ENCODE measurements around the gene KRT85.

DNA sequence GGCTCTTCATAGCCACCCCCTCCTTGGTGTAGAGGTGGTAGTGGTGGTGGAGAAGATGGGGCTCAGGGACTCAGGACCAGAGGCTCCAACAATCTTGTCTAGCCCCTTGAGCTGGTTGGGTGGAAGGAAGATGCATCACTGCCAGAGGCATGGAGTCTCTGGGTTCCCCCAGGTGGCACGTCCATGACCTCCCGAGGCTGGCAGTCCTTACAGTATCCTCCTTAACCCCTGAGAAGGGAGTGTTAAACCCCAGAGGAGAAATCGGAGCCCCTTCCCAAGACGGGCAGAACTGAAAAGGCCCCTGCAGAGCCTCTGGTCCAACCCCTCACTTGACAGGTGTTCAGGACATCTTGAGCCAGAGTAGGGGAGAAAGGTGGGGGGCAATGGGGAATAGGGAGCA is 55.2 kb downstream of the KRT85 start:
- TF ChIP-seq CHD2 (IDR thresholded peaks at IDR 0.05; ENCODE audit: low read depth, low read length) (no peak), XRCC5 (optimal IDR thresholded peaks at IDR 0.05; ENCODE audit: low read length) (no peak), ZNF790 (CRISPR knock-in tag; IDR thresholded peaks at IDR 0.05; ENCODE audit: borderline replicate concordance) (no peak), POLR2A (IDR thresholded peaks at IDR 0.05; ENCODE audit: insufficient read depth in 1 of 2, low read depth in 2 of 2, low read length in 2 of 2) (no peak), MAFF (IDR thresholded peaks at IDR 0.05; ENCODE audit: low read depth, low read length) (no peak), ISL2 (CRISPR knock-in tag; IDR thresholded peaks at IDR 0.05) (no peak), ARNTL (CRISPR knock-in tag; IDR thresholded peaks at IDR 0.05) (no peak), TCF7 (IDR thresholded peaks at IDR 0.05; ENCODE audit: low read depth) (no peak), ZNF703 (CRISPR knock-in tag; IDR thresholded peaks at IDR 0.05; ENCODE audit: borderline replicate concordance) (no peak), MXI1 (IDR thresholded peaks at IDR 0.05; ENCODE audit: borderline replicate concordance, low read depth, low read length) (no peak), USF2 (IDR thresholded peaks at IDR 0.05; ENCODE audit: low read depth, low read length) (no peak), USF2 (CRISPR knock-in tag; IDR thresholded peaks at IDR 0.05; ENCODE audit: borderline replicate concordance) (no peak), BCLAF1 (IDR thresholded peaks at IDR 0.05) (no peak), SNAPC4 (CRISPR knock-in tag; IDR thresholded peaks at IDR 0.05) (no peak)
- TF ChIP-seq, protein P1, sequence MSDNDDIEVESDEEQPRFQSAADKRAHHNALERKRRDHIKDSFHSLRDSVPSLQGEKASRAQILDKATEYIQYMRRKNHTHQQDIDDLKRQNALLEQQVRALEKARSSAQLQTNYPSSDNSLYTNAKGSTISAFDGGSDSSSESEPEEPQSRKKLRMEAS (IDR thresholded peaks at IDR 0.05): no peak
